A673 (cell line): ENCODE results near the gene WBP2. TPM values are rescaled to one million over a fixed set of nuclear protein-coding genes. Genes with fewer than 3 reads are reported as not detected.

Source experiments
- BruUV-seq: library from RNA; stranded (reverse); fragments of 400-500 nt; replicated peaks from 2 replicates; lab custom pipeline; 2021; lab: Mats Ljungman, UMichigan
- CTCF ChIA-PET: fragments of 300-600 bp; sonication (Branson Sonifier 250); formaldehyde crosslinking; loops from one replicate; lab custom pipeline; 2022; ENCODE audit warnings: antibody characterized with exemption; lab: Charles Lee
- POLR2A ChIA-PET: fragments of 300-600 bp; sonication (Branson Sonifier 250); formaldehyde crosslinking; loops from one replicate; lab custom pipeline; 2022; ENCODE audit warnings: antibody characterized with exemption; ENCODE audit not compliant: low non-redundant PET; lab: Charles Lee
- DNase-seq: peaks from one replicate; pipeline ENCODE4 v3.0.0-alpha.2; 2015; ENCODE audit warnings: low spot score
- H3K27ac ChIP-seq: fragments of 200-600 bp; sonication (generic); 2 replicates; pipeline ENCODE4 v1.5.1; 2016; ENCODE audit warnings: mixed run types, low read depth, mild to moderate bottlenecking, mixed read lengths, antibody characterized with exemption, low read length; ENCODE audit not compliant: poor library complexity, severe bottlenecking
- H3K27me3 ChIP-seq: fragments of 200-600 bp; sonication (generic); replicated peaks from 2 replicates; pipeline ENCODE4 v1.6.1; 2017; ENCODE audit warnings: mixed run types, low read depth, mild to moderate bottlenecking, mixed read lengths, antibody characterized with exemption, low read length; ENCODE audit not compliant: insufficient read depth, poor library complexity
- H3K36me3 ChIP-seq: fragments of 200-600 bp; sonication (generic); 2 replicates; pipeline ENCODE4 v1.6.1; 2016; ENCODE audit warnings: mixed run types, mild to moderate bottlenecking, mixed read lengths, antibody characterized with exemption, low read length; ENCODE audit not compliant: insufficient read depth, poor library complexity, severe bottlenecking
- H3K4me1 ChIP-seq: fragments of 200-600 bp; sonication (generic); 2 replicates; pipeline ENCODE4 v1.6.1; 2017; ENCODE audit warnings: mixed run types, mild to moderate bottlenecking, mixed read lengths, antibody characterized with exemption, low read length; ENCODE audit not compliant: insufficient read depth, poor library complexity, severe bottlenecking
- H3K4me3 ChIP-seq: fragments of 200-600 bp; sonication (generic); 2 replicates; pipeline ENCODE4 v1.5.1; 2016; ENCODE audit warnings: low read depth, mixed run types, mild to moderate bottlenecking, mixed read lengths, low read length; ENCODE audit not compliant: poor library complexity, severe bottlenecking
- H3K9me3 ChIP-seq: fragments of 200-600 bp; sonication (generic); 2 replicates; pipeline ENCODE4 v1.6.1; 2016; ENCODE audit warnings: mixed run types, low read depth, mild to moderate bottlenecking, mixed read lengths, antibody characterized with exemption, low read length; ENCODE audit not compliant: poor library complexity, severe bottlenecking
- EZH2 ChIP-seq: fragments of 200-600 bp; sonication (generic); IDR thresholded peaks from 2 replicates; pipeline ENCODE4 v1.6.1; 2017; ENCODE audit warnings: borderline replicate concordance, low read depth, mild to moderate bottlenecking, mixed read lengths, antibody characterized with exemption, low read length; ENCODE audit not compliant: poor library complexity, severe bottlenecking
- intact Hi-C: fragments of 100-400 bp; cut with micrococcal nuclease; formaldehyde crosslinking; loops from one replicate; pipeline ENCODE4 v1.10.0; 2022; ENCODE audit not compliant: unreplicated experiment
- total RNA-seq: library from RNA; stranded (reverse); gene quantifications from 2 replicates; pipeline ENCODE4 v1.2.3, GENCODE V29; 2021
- TF ChIP-seq, protein P1 (sequence below): fragments of 300-800, 200-600 bp; sonication (generic); conservative IDR thresholded peaks from 2 replicates; pipeline ENCODE4 v1.5.1; 2017; ENCODE audit warnings: low read depth, mild to moderate bottlenecking, antibody characterized with exemption, low read length, moderate library complexity, mixed read lengths

Gene WBP2
- total RNA-seq, 1 experiment from 2014 or later: 70.3 TPM

DNA sequence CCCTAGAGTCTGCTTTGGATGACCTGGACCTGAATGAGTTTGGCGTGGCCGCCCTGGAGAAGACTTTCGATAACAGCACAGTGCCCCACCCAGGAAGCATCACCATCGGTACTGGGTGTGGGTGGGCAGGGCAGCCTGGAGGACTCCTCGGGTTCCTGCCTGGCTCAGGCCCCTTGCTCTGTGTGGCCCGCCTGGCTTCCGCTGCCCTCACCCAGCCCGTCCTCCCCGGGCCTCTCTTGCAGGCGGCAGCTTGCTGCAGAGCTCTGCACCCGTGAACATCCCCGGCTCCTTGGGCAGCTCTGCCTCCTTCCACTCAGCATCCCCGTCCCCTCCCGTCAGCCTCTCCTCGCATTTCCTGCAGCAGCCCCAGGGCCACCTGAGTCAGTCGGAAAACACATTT is 35.5 kb downstream of the WBP2 start:
- POLR2A ChIA-PET: no interaction called here
- no TSS peak for BruUV-seq
- no peaks in the 10 kb centered on the region for H3K4me1 ChIP-seq
- no peaks in the 10 kb centered on the region for H3K27me3 ChIP-seq
- TF ChIP-seq, protein P1, sequence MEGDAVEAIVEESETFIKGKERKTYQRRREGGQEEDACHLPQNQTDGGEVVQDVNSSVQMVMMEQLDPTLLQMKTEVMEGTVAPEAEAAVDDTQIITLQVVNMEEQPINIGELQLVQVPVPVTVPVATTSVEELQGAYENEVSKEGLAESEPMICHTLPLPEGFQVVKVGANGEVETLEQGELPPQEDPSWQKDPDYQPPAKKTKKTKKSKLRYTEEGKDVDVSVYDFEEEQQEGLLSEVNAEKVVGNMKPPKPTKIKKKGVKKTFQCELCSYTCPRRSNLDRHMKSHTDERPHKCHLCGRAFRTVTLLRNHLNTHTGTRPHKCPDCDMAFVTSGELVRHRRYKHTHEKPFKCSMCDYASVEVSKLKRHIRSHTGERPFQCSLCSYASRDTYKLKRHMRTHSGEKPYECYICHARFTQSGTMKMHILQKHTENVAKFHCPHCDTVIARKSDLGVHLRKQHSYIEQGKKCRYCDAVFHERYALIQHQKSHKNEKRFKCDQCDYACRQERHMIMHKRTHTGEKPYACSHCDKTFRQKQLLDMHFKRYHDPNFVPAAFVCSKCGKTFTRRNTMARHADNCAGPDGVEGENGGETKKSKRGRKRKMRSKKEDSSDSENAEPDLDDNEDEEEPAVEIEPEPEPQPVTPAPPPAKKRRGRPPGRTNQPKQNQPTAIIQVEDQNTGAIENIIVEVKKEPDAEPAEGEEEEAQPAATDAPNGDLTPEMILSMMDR: no peak
- no peak for TF ChIP-seq EZH2
- H3K36me3 ChIP-seq: peaks cover 67% of the 10 kb centered on the region
- intact Hi-C loops: no loop called here
- DNase-seq: no peak
- no peak overlapping the region for H3K27ac ChIP-seq
- no peaks in the 10 kb centered on the region for H3K9me3 ChIP-seq
- no peak overlapping the region for H3K4me3 ChIP-seq
- CTCF ChIA-PET: no interaction called here

GRCh38 chr17:75819116-75819515 is 36.0 kb downstream of the WBP2 start:
- Histone ChIP-seq H3K4me1 (no peaks in the 10 kb centered on the region), H3K4me3 (no peak overlapping the region), H3K27ac (no peak overlapping the region), H3K36me3 (peaks cover 67% of the 10 kb centered on the region), H3K27me3 (no peaks in the 10 kb centered on the region), H3K9me3 (no peaks in the 10 kb centered on the region)
- ChIA-PET POLR2A (no interaction called here), CTCF (no interaction called here)
- TF ChIP-seq, protein P1: no peak
- TF ChIP-seq EZH2: no peak
- intact Hi-C loops: no loop called here
- BruUV-seq: no TSS peak
- DNase-seq: no peak

DNA sequence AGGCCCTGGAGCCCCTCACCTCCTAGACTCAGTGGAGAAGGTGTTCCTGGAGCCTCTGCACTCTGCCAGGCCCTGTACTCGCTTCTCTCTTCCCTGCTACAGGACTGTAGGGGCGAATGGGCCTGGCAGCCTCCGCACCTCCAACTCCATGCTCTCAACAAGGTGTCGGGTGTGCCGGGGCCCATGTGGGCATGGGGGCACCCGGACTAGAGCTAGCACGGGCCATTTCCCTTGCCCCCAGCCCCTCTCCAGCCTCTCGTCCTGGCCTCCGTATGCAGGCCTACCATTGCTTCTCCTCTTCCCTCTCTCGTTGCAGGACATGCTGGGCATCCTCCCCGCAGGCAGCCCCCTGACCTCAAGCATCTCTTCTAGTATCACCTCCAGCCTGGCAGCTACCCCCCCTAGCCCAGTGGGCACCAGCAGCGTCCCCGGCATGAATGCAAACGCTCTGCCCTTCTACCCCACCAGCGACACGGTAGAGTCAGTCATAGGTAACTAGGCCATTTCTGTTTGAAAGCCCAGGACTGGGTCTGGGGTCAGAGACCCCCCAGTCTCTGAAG is 36.7 kb downstream of the WBP2 start:
- intact Hi-C loops: no loop called here
- H3K27me3 ChIP-seq: no peaks in the 10 kb centered on the region
- H3K4me1 ChIP-seq: no peaks in the 10 kb centered on the region
- no peak for TF ChIP-seq EZH2
- TF ChIP-seq, protein P1: no peak
- H3K36me3 ChIP-seq: peaks cover 66% of the 10 kb centered on the region
- no peak overlapping the region for H3K27ac ChIP-seq
- CTCF ChIA-PET: no interaction called here
- no peak overlapping the region for H3K4me3 ChIP-seq
- BruUV-seq: no TSS peak
- POLR2A ChIA-PET: no interaction called here
- DNase-seq: no peak
- no peaks in the 10 kb centered on the region for H3K9me3 ChIP-seq
